Anterior cingulate cortex (tissue), 58 donors: ENCODE results near the gene HCN3.
"Not testable (repeated sequence)": the region's sequence is repeated elsewhere in the genome, so short reads cannot be mapped to it uniquely, and the experiment has no call there.

Experiments
- DNase-seq, 58 donors: peaks; one replicate each; lab custom pipeline; 2025; lab: John Stamatoyannopoulos, UW

HCN3 gene

GRCh38 chr1:155326631-155327037, 49.4 kb downstream of the HCN3 start:
- no peak for DNase-seq

- DNase-seq, result no peak
These were observed 50.7 kb downstream of the HCN3 start for GRCh38 chr1:155327981-155328380.

GRCh38 chr1:155328856-155329255, 51.6 kb downstream of the HCN3 start:
- not testable (repeated sequence) for DNase-seq

GRCh38 chr1:155329980-155330598, 52.8 kb downstream of the HCN3 start:
- DNase-seq, result no peak

GRCh38 chr1:155334962-155335361, 57.7 kb downstream of the HCN3 start:
- no peak for DNase-seq
